ENCODE measurements around the gene TESK1.

DNA sequence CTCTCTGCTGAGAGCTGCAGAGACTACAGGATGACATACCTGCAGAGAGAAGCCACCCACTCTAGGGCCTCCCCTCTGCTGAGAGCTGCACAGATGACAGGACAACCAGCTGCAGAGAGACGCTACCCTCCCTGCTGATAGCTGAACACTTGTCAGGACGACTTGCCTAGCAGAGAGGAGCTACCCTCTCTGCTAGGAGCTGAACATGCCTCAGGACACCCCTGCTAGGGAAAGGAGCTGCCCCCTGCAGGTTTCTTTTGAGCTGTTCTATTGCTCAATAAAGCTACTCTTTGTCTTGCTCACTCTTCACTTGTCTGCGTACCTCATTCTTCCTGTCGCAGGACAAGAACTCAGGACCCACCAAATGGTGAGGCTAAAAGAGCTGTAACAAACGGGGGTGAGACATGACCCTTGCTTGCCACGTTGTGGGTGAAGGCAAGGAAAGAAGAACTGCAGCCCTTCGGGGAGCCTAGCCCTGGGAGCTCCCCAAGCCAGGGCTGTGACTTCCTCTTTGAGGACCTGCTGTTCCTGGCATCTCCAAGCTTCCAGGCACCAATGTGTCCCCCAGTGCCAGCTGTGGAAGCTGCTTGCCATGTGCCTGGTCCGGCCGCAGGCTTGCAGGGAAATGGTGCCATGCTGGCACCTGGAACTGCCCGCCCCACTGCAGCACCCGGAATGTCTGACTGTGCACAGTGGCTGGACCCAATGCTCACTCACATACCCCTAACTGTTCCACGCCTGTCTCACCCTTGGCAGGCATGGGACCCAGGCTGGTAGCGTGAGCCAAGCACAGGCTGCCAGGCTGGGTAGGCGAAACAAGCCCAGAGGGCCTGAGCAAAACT lies 5.1 kb upstream of the TESK1 start:
- TF ChIP-seq CTCF (IDR thresholded peaks at IDR 0.05) = no peak
- TF ChIP-seq ZFX (IDR thresholded peaks at IDR 0.05; ENCODE audit: borderline replicate concordance) = no peak

All from 22Rv1 (cell line).